ENCODE data around the gene SAFB. TPM values are rescaled to one million over a fixed set of nuclear protein-coding genes. Genes with fewer than 3 reads are reported as not detected.
A peak's percentile ranks its signal among the peaks of the same experiment; 100 is the strongest.

The SAFB gene
- total and polyA plus RNA-seq, 2 of the 13 experiments (the other 11 are each of a cell fraction or from before 2014, with no cell fraction given): 21.0 to 28.4 TPM

- TF ChIP-seq AHDC1 (CRISPR knock-in tag; IDR thresholded peaks at IDR 0.05; ENCODE audit: borderline replicate concordance): 0 out of 2 replicates have a peak, but pooled peaks have one; percentile 6
- TF ChIP-seq ZNF775 (CRISPR knock-in tag; IDR thresholded peaks at IDR 0.05; ENCODE audit: borderline replicate concordance): no peak
- TF ChIP-seq HNF4G (IDR thresholded peaks at IDR 0.05; ENCODE audit: borderline replicate concordance, low read depth, low read length): no peak
- TF ChIP-seq HNF4G (CRISPR knock-in tag; IDR thresholded peaks at IDR 0.05; ENCODE audit: borderline replicate concordance, low read depth): 0 out of 2 replicates have a peak, but pooled peaks have one; percentile 68
- TF ChIP-seq MED8 (CRISPR knock-in tag; IDR thresholded peaks at IDR 0.05; ENCODE audit: insufficient replicate concordance): peak; percentile 47
- TF ChIP-seq ZNF451 (CRISPR knock-in tag; IDR thresholded peaks at IDR 0.05): 0 out of 2 replicates have a peak, but pooled peaks have one; percentile 2
- TF ChIP-seq MTA1 (CRISPR knock-in tag; IDR thresholded peaks at IDR 0.05; ENCODE audit: borderline replicate concordance): peak; percentile 55; the same call in 1 of the 2 replicates
- TF ChIP-seq ZSCAN21 (CRISPR knock-in tag; IDR thresholded peaks at IDR 0.05; ENCODE audit: borderline replicate concordance): peak; percentile 61; the same call in 1 of the 2 replicates
- TF ChIP-seq ATF3 (CRISPR knock-in tag; IDR thresholded peaks at IDR 0.05): no peak
- no peak for TF ChIP-seq ZNF557 (CRISPR knock-in tag; IDR thresholded peaks at IDR 0.05)
- 0 out of 2 replicates have a peak, but pooled peaks have one; percentile 43 for TF ChIP-seq ZNF629 (CRISPR knock-in tag; conservative IDR thresholded peaks at IDR 0.05)
- TF ChIP-seq ZNF501 (CRISPR knock-in tag; IDR thresholded peaks at IDR 0.05): 0 out of 2 replicates have a peak, but pooled peaks have one; percentile 47
- 0 out of 2 replicates have a peak, but pooled peaks have one; percentile 61 for TF ChIP-seq MEIS1 (CRISPR knock-in tag; IDR thresholded peaks at IDR 0.05; ENCODE audit: borderline replicate concordance)
- no peak; the same call in 1 of the 2 replicates for TF ChIP-seq ZMYM3 (CRISPR knock-in tag; IDR thresholded peaks at IDR 0.05)
- 0 out of 4 replicates have a peak, but pooled peaks of 1 of the 2 experiments have one; percentile 6 for TF ChIP-seq NR2F1 (CRISPR knock-in tag; IDR thresholded peaks at IDR 0.05)
- peak; percentile 4 for TF ChIP-seq RXRA (CRISPR knock-in tag; IDR thresholded peaks at IDR 0.05)
- peak; percentile 23; the same call in 1 of the 2 replicates for TF ChIP-seq ZNF891 (CRISPR knock-in tag; IDR thresholded peaks at IDR 0.05)
- TF ChIP-seq CCDC6 (CRISPR knock-in tag; IDR thresholded peaks at IDR 0.05): no peak
- 0 out of 2 replicates have a peak, but pooled peaks have one; percentile 53 for TF ChIP-seq ZNF687 (CRISPR knock-in tag; IDR thresholded peaks at IDR 0.05)
- 0 out of 2 replicates have a peak, but pooled peaks have one; percentile 25 for TF ChIP-seq ZNF441 (CRISPR knock-in tag; IDR thresholded peaks at IDR 0.05; ENCODE audit: borderline replicate concordance)
These were observed 57.2 kb downstream of the SAFB start (continued) for GRCh38 chr19:5680084-5680436.
